Glutamatergic neuron (in vitro differentiated cells): ENCODE results near the gene UPB1. TPM values are rescaled to one million over a fixed set of nuclear protein-coding genes. Genes with fewer than 3 reads are reported as not detected.

Source experiments
- DNase-seq: peaks from one replicate; pipeline ENCODE4 v3.0.0; 2022
- H3K27ac Mint-ChIP-seq: one replicate; pipeline ENCODE4 v1.8.0; 2020; ENCODE audit warnings: mild to moderate bottlenecking, mixed read lengths, inconsistent platforms; ENCODE audit not compliant: unreplicated experiment
- H3K27me3 Mint-ChIP-seq: one replicate; pipeline ENCODE4 v1.8.0; 2020; ENCODE audit warnings: mild to moderate bottlenecking, moderate library complexity, mixed read lengths, inconsistent platforms; ENCODE audit not compliant: unreplicated experiment
- H3K36me3 Mint-ChIP-seq: one replicate; pipeline ENCODE4 v1.8.0; 2020; ENCODE audit warnings: mild to moderate bottlenecking, mixed read lengths, inconsistent platforms; ENCODE audit not compliant: unreplicated experiment
- H3K4me1 Mint-ChIP-seq: one replicate; pipeline ENCODE4 v1.8.0; 2020; ENCODE audit warnings: mild to moderate bottlenecking, low read depth, mixed read lengths, inconsistent platforms; ENCODE audit not compliant: unreplicated experiment
- H3K4me3 Mint-ChIP-seq: one replicate; pipeline ENCODE4 v1.8.0; 2020; ENCODE audit warnings: mild to moderate bottlenecking, mixed read lengths, inconsistent platforms; ENCODE audit not compliant: unreplicated experiment
- H3K9me3 Mint-ChIP-seq: one replicate; pipeline ENCODE4 v1.8.0; 2020; ENCODE audit warnings: mild to moderate bottlenecking, moderate library complexity, mixed read lengths, inconsistent platforms; ENCODE audit not compliant: unreplicated experiment
- total RNA-seq: library from RNA; stranded (reverse); fragmentation: NEBNext Ultra II Directional; extraction: Animal tissue kit (Norgen Biotek cat#: 25700); gene quantifications from one replicate; pipeline ENCODE4 v1.2.1, GENCODE V29; 2021; ENCODE audit not compliant: unreplicated experiment
- TF ChIP-seq, protein P1 (sequence below): fragments of 200-600 bp; sonication (generic); IDR thresholded peaks from one replicate; pipeline ENCODE4 v1.5.0; 2021; ENCODE audit not compliant: partially characterized antibody, unreplicated experiment

The UPB1 gene
- total RNA-seq, 1 donor from 2014 or later = 0.37 TPM

DNA sequence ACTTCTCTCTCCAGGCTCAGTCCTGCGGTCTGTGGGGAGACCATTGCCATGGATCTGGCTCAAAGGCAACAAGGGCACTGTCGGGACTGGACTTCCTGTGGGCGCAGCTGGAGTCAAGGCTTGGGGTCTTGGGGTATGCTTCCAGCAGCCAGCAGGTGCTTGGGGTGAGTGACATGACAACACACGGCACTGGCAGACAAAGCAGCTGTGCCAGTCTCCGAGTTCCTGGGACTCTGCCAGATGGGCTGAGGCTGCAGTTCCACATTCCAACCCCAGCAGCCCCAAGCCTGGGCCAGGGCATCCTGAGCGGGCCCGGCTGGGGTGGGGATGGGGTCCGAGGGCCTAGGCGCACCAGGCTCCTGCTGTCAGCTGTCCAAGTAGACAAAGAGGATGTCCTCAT lies 47.5 kb downstream of the UPB1 start:
- H3K36me3 Mint-ChIP-seq = no peaks in the 10 kb centered on the region
- H3K4me1 Mint-ChIP-seq = no peaks in the 10 kb centered on the region
- TF ChIP-seq, protein P1, sequence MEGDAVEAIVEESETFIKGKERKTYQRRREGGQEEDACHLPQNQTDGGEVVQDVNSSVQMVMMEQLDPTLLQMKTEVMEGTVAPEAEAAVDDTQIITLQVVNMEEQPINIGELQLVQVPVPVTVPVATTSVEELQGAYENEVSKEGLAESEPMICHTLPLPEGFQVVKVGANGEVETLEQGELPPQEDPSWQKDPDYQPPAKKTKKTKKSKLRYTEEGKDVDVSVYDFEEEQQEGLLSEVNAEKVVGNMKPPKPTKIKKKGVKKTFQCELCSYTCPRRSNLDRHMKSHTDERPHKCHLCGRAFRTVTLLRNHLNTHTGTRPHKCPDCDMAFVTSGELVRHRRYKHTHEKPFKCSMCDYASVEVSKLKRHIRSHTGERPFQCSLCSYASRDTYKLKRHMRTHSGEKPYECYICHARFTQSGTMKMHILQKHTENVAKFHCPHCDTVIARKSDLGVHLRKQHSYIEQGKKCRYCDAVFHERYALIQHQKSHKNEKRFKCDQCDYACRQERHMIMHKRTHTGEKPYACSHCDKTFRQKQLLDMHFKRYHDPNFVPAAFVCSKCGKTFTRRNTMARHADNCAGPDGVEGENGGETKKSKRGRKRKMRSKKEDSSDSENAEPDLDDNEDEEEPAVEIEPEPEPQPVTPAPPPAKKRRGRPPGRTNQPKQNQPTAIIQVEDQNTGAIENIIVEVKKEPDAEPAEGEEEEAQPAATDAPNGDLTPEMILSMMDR = no peak
- H3K9me3 Mint-ChIP-seq = peaks cover 1% of the 10 kb centered on the region
- no peak overlapping the region for H3K4me3 Mint-ChIP-seq
- H3K27me3 Mint-ChIP-seq = peaks cover 9% of the 10 kb centered on the region
- DNase-seq = no peak
- no peak overlapping the region for H3K27ac Mint-ChIP-seq

DNA sequence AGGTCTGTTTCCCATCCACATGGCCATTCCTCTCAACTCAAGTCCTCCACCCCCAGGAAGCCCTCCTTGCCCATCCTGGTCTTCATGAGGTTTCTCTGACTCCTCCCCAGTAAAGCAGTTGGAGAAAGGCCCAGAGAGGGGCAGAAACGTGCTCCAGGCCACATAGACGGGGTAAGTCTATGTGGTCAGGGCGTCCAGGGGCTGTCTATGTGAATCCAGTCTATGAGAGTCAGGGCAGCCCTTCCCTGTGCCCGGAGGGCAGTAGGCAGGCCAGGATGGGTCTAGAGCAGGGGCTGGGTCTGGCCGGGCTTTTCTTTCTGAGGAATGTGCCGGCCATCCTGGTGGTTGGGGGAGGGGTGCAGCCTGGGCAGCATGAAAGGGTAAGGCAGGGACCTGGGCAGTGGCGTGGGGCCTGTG lies 48.1 kb downstream of the UPB1 start:
- H3K4me3 Mint-ChIP-seq = no peak overlapping the region
- TF ChIP-seq, protein P1 = no peak
- H3K27ac Mint-ChIP-seq = no peak overlapping the region
- H3K36me3 Mint-ChIP-seq = no peaks in the 10 kb centered on the region
- peaks cover 9% of the 10 kb centered on the region for H3K27me3 Mint-ChIP-seq
- H3K4me1 Mint-ChIP-seq = no peaks in the 10 kb centered on the region
- H3K9me3 Mint-ChIP-seq = peaks cover 1% of the 10 kb centered on the region
- no peak for DNase-seq

DNA sequence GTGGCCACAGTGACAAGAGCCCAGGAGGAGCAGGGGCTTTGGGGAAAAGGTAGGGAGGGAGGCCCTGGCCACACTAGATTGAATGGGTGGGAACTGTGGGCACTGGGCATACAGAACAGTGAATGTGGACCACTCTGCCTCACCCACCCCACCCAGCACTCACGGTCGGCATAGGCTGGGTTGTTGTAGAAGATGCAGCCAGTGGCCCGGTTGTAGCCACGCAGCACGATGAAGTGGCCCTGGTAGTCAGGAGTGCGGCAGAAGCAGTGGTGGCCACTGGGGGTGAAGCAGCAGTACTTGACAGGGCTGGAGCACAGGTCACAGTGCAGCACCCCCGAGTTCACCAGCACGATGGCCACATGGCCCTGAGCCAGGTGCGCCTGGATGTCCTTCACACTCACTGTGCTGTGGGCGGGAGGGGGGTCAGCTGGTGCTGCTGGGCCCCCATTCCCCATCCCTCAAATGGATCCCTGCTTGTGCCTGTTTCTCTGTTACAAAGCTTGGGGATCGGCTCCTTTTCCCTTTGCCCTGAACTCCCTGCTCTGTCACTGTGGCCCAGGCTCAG lies 48.6 kb downstream of the UPB1 start:
- TF ChIP-seq, protein P1 = no peak
- Mint-ChIP-seq H3K36me3 (no peaks in the 10 kb centered on the region), H3K27me3 (peaks cover 9% of the 10 kb centered on the region), H3K9me3 (peaks cover 1% of the 10 kb centered on the region), H3K4me1 (no peaks in the 10 kb centered on the region), H3K27ac (no peak overlapping the region), H3K4me3 (no peak overlapping the region)
- no peak for DNase-seq

DNA sequence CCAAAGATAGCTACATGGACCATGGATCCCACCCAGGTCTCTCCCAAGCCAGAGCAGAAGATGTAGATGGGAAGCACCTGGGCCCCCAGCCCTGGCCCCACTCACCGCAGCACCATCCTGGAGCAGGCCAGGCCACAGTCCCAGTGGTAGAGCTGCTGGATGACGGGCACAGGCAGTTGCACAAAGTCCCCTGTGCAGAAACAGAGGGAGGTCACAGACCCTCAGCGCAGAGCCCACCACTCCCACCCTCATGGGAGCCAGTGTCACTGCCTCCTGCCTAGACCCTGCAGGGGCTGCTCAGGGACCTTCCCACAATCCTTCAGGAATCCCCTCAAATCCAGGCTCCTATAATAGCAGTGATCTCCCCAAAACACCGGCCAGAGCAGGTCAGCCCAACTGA lies 53.7 kb downstream of the UPB1 start:
- Mint-ChIP-seq H3K27ac (no peak overlapping the region), H3K4me3 (no peak overlapping the region), H3K36me3 (no peaks in the 10 kb centered on the region), H3K9me3 (peaks cover 4% of the 10 kb centered on the region), H3K4me1 (peaks cover 12% of the 10 kb centered on the region), H3K27me3 (peaks cover 6% of the 10 kb centered on the region)
- TF ChIP-seq, protein P1 = no peak
- no peak for DNase-seq

DNA sequence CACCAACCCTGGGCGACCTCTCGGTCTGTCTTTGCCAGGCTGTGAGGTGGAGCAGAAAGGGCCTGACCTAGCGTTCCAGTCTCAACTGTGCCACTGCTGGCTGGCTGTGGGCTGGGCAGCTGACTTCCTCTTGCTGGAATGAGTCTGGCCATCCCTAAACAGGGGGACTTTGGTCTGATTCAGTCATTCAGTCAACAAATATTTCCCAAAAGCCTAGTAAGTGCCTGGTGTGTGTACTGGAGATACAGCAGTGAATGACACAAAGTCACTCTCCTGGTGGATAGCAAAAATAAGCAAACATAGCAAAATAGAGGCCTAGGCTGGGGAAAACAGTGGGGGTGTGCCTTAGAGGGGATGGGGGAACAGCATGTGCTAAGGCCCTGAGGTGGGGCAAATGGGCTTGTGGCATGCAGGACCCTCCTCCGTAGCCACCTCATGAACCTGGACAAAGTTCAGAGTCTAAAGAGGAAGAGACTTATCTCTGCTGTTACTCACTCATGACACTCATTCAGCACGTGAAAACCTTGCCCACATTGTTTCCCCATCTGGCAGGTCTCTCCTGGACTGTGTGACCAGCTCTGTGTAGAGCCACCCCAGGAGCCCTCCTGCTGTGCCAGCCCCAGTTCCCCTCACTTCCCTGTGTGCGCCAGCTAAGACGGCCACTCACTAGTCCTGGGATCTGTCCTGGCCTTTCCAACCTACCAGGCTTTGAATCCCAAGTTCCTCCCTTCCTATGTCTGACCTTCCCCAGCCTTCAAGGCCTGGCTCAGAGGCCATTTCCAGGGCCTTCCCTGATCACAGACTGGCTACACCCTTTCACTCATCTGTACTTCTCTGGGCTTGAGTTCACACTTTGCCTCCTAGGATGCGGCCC lies 55.1 kb downstream of the UPB1 start:
- Mint-ChIP-seq H3K4me3 (no peak overlapping the region), H3K4me1 (peaks cover 12% of the 10 kb centered on the region), H3K9me3 (peaks cover 7% of the 10 kb centered on the region), H3K27me3 (peaks cover 8% of the 10 kb centered on the region), H3K36me3 (no peaks in the 10 kb centered on the region), H3K27ac (no peak overlapping the region)
- TF ChIP-seq, protein P1 = no peak
- DNase-seq = no peak
